ENCODE data around the gene FREM2.

FREM2 gene

DNA sequence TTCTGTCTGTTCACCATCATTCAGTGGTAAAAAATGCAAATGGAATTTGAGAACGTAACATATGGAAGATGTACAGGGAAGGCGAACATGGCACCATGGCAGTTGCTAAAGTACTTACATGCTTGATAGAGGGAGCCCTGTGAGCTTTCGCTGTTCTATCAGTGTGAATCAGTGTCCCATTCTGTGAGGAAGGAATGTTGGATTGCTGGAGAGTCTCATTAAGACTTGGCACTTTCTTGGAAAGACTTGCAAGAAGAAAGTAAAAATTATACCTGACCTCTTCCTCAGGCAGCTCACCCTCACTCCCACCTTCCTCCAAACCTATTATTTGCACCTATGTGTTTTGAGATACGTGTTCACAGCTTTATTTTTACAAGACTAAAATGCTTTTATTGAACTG, 43.5 kb downstream of the FREM2 start:
- Histone ChIP-seq H3K4me3 (ENCODE audit: low read length) (no peak overlapping the region), H3K27ac (ENCODE audit: low read length) (no peak overlapping the region), H3K4me1 (ENCODE audit: insufficient read depth, low read length) (no peaks in the 10 kb centered on the region), H3K9me3 (ENCODE audit: insufficient read depth, low read depth, low read length) (no peaks in the 10 kb centered on the region), H3K9ac (ENCODE audit: low read depth, low read length) (no peak overlapping the region), H3K36me3 (ENCODE audit: insufficient read depth, low read depth, low read length) (no peaks in the 10 kb centered on the region), H3K27me3 (ENCODE audit: insufficient read depth, low read length) (no peaks in the 10 kb centered on the region)

DNA sequence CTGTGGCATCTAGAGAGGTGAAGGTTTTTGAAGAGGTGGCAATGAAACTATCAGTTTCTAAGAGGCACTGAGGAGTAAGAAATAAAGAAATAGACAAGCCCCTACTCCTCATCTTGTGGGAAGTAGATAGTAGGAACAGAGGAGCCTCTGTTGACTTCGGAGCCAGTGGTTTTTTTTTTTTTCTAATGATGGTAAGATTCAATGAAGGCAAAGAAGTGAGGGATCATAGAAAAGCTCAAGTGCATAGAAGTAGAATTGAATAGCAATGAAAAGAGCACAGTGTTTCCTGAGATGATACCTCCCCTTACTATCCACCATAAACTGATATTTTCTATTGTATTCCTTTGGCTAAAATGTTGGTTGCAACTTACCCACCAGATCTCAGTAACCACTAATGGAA, 46.3 kb downstream of the FREM2 start:
- H3K27ac ChIP-seq (ENCODE audit: low read length) = no peak overlapping the region
- no peaks in the 10 kb centered on the region for H3K9me3 ChIP-seq (ENCODE audit: insufficient read depth, low read depth, low read length)
- no peaks in the 10 kb centered on the region for H3K27me3 ChIP-seq (ENCODE audit: insufficient read depth, low read length)
- H3K4me1 ChIP-seq (ENCODE audit: insufficient read depth, low read length) = 0 out of 2 replicates have a peak, but pooled peaks cover 3% of the 10 kb centered on the region
- H3K36me3 ChIP-seq (ENCODE audit: insufficient read depth, low read depth, low read length) = no peaks in the 10 kb centered on the region
- H3K9ac ChIP-seq (ENCODE audit: low read depth, low read length) = no peak overlapping the region
- no peak overlapping the region for H3K4me3 ChIP-seq (ENCODE audit: low read length)

GRCh38 chr13:38735665-38736440, 49.0 kb downstream of the FREM2 start:
- Histone ChIP-seq H3K27ac (ENCODE audit: low read length) (no peak overlapping the region), H3K9ac (ENCODE audit: low read depth, low read length) (no peak overlapping the region), H3K27me3 (ENCODE audit: insufficient read depth, low read length) (no peaks in the 10 kb centered on the region), H3K36me3 (ENCODE audit: insufficient read depth, low read depth, low read length) (no peaks in the 10 kb centered on the region), H3K9me3 (ENCODE audit: insufficient read depth, low read depth, low read length) (no peaks in the 10 kb centered on the region), H3K4me1 (ENCODE audit: insufficient read depth, low read length) (0 out of 2 replicates have a peak, but pooled peaks cover 3% of the 10 kb centered on the region), H3K4me3 (ENCODE audit: low read length) (no peak overlapping the region)

- no peaks in the 10 kb centered on the region for H3K27me3 ChIP-seq (ENCODE audit: insufficient read depth, low read length)
- no peak overlapping the region for H3K4me3 ChIP-seq (ENCODE audit: low read length)
- H3K9ac ChIP-seq (ENCODE audit: low read depth, low read length) = no peak overlapping the region
- no peaks in the 10 kb centered on the region for H3K4me1 ChIP-seq (ENCODE audit: insufficient read depth, low read length)
- H3K36me3 ChIP-seq (ENCODE audit: insufficient read depth, low read depth, low read length) = no peaks in the 10 kb centered on the region
- H3K27ac ChIP-seq (ENCODE audit: low read length) = no peak overlapping the region
- H3K9me3 ChIP-seq (ENCODE audit: insufficient read depth, low read depth, low read length) = no peaks in the 10 kb centered on the region
Measured at GRCh38 chr13:38743466-38743865, 56.6 kb downstream of the FREM2 start.

- Histone ChIP-seq H3K4me1 (ENCODE audit: insufficient read depth, low read length) (peaks cover 16% of the 10 kb centered on the region), H3K36me3 (ENCODE audit: insufficient read depth, low read depth, low read length) (no peaks in the 10 kb centered on the region), H3K9ac (ENCODE audit: low read depth, low read length) (peak overlapping the region; percentile 10; the same call in 1 of the 2 replicates), H3K27ac (ENCODE audit: low read length) (no peak overlapping the region), H3K27me3 (ENCODE audit: insufficient read depth, low read length) (no peaks in the 10 kb centered on the region), H3K4me3 (ENCODE audit: low read length) (no peak overlapping the region), H3K9me3 (ENCODE audit: insufficient read depth, low read depth, low read length) (no peaks in the 10 kb centered on the region)
Measured at GRCh38 chr13:38752686-38753085, 65.8 kb downstream of the FREM2 start.

DNA sequence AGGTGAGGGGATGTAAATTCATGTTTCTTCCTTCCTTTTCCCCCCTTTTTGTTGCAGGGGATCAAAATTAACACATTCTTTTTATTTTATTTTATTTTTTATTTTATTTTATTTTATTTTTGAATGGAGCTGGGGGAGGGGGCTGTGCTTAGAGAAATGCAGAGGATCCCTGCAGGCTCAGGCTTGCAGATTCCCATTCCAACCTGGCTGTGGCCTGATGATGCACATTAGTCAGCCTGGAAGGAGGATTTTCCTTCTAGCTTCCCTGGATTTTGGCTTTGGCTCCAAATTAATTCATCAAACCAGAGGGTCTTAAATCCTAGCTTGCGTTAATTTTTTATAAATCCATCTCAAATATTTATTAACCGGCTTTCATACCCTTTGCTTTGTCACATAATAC, 67.0 kb downstream of the FREM2 start:
- Histone ChIP-seq H3K9ac (ENCODE audit: low read depth, low read length) (no peak overlapping the region), H3K9me3 (ENCODE audit: insufficient read depth, low read depth, low read length) (no peaks in the 10 kb centered on the region), H3K36me3 (ENCODE audit: insufficient read depth, low read depth, low read length) (no peaks in the 10 kb centered on the region), H3K27me3 (ENCODE audit: insufficient read depth, low read length) (no peaks in the 10 kb centered on the region), H3K4me1 (ENCODE audit: insufficient read depth, low read length) (peaks cover 16% of the 10 kb centered on the region), H3K4me3 (ENCODE audit: low read length) (no peak overlapping the region), H3K27ac (ENCODE audit: low read length) (peak overlapping the region; percentile 60)

DNA sequence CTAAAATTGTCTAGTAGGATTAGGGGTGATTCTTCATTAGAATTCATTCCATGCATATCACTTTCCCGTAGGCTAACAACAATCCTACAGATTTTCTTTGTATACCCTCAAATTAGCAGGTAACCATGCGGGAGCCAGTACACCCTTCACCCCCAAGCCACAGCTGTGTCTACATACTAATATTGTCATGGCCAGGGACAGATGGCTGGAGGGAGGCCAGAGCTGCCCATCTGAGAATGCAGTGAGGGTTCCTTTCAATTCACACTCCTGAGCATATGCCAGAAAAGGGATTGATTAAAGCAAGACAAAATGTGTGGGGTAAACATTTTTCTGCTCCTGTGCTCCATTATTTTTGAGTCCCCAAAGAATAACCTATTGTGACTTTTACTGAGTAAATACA, 68.9 kb downstream of the FREM2 start:
- no peaks in the 10 kb centered on the region for H3K36me3 ChIP-seq (ENCODE audit: insufficient read depth, low read depth, low read length)
- H3K4me3 ChIP-seq (ENCODE audit: low read length) = no peak overlapping the region
- H3K27me3 ChIP-seq (ENCODE audit: insufficient read depth, low read length) = no peaks in the 10 kb centered on the region
- H3K27ac ChIP-seq (ENCODE audit: low read length) = no peak overlapping the region
- H3K4me1 ChIP-seq (ENCODE audit: insufficient read depth, low read length) = peaks cover 16% of the 10 kb centered on the region
- H3K9ac ChIP-seq (ENCODE audit: low read depth, low read length) = no peak overlapping the region
- H3K9me3 ChIP-seq (ENCODE audit: insufficient read depth, low read depth, low read length) = no peaks in the 10 kb centered on the region

DNA sequence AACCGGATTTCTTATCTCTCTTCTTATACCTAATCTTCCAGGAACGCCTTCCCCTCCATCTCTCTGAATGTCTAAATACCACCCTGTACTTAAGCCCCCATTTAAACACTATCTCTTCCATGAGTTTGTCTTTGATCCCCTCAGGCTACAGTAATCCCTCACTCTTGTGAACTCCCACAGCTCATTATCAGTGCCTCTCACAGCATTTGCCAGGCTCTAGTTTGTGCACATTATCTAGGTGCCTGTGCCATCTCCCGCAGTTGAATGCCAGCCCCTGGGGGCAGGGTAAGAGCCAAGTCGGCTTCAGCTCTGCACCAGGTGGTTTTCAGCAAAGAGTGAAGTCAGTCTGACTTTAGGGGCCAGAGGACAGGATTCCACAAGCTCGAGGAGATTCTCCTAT, 71.4 kb downstream of the FREM2 start:
- H3K4me1 ChIP-seq (ENCODE audit: insufficient read depth, low read length) = peaks cover 10% of the 10 kb centered on the region
- H3K9ac ChIP-seq (ENCODE audit: low read depth, low read length) = no peak overlapping the region
- H3K27ac ChIP-seq (ENCODE audit: low read length) = no peak overlapping the region
- no peak overlapping the region for H3K4me3 ChIP-seq (ENCODE audit: low read length)
- no peaks in the 10 kb centered on the region for H3K36me3 ChIP-seq (ENCODE audit: insufficient read depth, low read depth, low read length)
- H3K27me3 ChIP-seq (ENCODE audit: insufficient read depth, low read length) = no peaks in the 10 kb centered on the region
- no peaks in the 10 kb centered on the region for H3K9me3 ChIP-seq (ENCODE audit: insufficient read depth, low read depth, low read length)

DNA sequence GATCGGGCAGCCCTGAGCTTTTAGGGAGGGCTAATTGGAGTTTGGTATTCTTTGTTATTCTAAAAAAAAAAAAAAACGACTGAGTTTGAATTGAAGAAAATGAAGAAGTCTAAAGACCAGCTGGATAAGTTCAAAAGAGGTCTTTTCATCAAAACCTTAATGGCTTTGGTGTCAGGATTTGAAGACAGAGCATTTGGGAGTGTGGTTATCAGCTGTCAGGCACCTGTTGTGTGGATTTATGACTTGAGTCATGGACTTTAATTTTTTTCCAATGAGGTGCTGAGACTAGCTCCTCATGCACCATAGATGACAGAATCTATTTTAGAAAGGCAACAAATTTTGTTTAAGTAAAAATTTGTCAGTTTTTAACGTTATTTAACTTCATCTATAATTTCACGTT, 72.5 kb downstream of the FREM2 start:
- H3K4me3 ChIP-seq (ENCODE audit: low read length) = no peak overlapping the region
- no peaks in the 10 kb centered on the region for H3K9me3 ChIP-seq (ENCODE audit: insufficient read depth, low read depth, low read length)
- no peak overlapping the region for H3K27ac ChIP-seq (ENCODE audit: low read length)
- H3K36me3 ChIP-seq (ENCODE audit: insufficient read depth, low read depth, low read length) = no peaks in the 10 kb centered on the region
- H3K4me1 ChIP-seq (ENCODE audit: insufficient read depth, low read length) = peaks cover 1% of the 10 kb centered on the region; the same call in 1 of the 2 replicates
- H3K9ac ChIP-seq (ENCODE audit: low read depth, low read length) = no peak overlapping the region
- H3K27me3 ChIP-seq (ENCODE audit: insufficient read depth, low read length) = no peaks in the 10 kb centered on the region

DNA sequence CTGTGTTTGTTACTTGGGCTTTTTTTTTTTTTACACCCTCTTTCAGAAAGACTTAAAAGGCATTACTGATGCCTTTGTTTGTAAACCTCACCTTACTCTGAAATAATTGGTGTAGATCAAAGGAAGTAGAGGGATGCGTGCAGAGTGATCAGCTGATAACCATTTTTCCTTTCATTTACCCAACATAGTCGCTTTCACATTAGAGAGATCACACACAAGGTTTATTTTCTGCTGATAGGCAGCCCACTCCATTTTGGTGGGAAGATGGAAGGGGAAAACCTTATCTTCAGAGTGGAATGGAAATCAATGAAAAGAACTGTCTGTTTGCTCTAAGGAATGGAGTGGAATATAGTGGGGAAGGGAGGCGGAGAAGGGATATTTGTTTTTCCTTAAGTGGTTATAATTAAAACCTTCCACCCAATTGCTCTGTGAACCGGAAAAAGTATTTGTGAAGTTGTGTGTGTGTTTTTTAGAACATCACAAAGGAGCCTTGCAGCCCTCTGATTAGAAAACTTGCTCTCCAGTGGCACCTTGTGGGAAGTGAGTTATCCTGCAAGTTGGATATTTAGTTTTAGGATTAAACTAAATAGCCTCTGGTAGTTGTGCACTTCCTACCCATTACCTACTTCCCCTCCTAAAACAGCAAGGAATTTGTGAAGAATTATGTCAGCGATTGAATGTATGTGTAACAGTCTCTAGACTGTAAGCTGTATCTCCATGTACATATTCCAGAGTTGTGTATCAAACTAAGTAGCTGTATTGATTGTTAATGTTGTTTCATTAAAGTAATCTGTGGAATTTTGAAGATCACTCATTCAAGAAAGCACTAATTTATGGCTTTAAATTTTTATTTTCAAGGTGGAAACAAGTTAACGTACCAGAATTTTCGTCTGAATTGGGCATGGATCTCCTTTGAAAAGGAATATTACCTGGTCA, 76.8 kb downstream of the FREM2 start:
- H3K9ac ChIP-seq (ENCODE audit: low read depth, low read length) = peak overlapping the region; percentile 2; the same call in 1 of the 2 replicates
- 0 out of 2 replicates have a peak overlapping the region, but pooled peaks have one; percentile 16 for H3K4me3 ChIP-seq (ENCODE audit: low read length)
- H3K36me3 ChIP-seq (ENCODE audit: insufficient read depth, low read depth, low read length) = no peaks in the 10 kb centered on the region
- H3K9me3 ChIP-seq (ENCODE audit: insufficient read depth, low read depth, low read length) = no peaks in the 10 kb centered on the region
- H3K4me1 ChIP-seq (ENCODE audit: insufficient read depth, low read length) = no peaks in the 10 kb centered on the region; the same call in 1 of the 2 replicates
- H3K27ac ChIP-seq (ENCODE audit: low read length) = no peak overlapping the region
- H3K27me3 ChIP-seq (ENCODE audit: insufficient read depth, low read length) = no peaks in the 10 kb centered on the region

DNA sequence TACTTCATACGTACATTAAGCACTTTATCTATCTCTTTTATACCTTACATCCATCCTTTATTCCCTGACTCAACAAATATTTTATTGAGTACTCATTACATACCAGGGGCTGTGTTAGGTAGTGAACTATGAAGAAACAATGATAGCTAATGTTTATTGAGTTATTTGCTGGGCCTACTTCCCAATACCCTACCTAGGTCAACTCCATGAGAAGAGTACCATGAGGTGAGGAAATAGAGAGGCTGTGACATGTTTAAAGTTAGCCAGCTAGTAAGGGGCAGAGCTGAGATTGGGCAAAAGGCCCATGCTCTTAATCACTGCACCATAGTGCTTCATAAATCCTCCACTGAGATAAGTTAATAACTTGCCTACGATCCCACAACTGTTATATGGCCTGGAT, 79.9 kb downstream of the FREM2 start:
- Histone ChIP-seq H3K27ac (ENCODE audit: low read length) (no peak overlapping the region), H3K4me1 (ENCODE audit: insufficient read depth, low read length) (peaks cover 11% of the 10 kb centered on the region; the same call in 1 of the 2 replicates), H3K36me3 (ENCODE audit: insufficient read depth, low read depth, low read length) (no peaks in the 10 kb centered on the region), H3K27me3 (ENCODE audit: insufficient read depth, low read length) (no peaks in the 10 kb centered on the region), H3K9me3 (ENCODE audit: insufficient read depth, low read depth, low read length) (no peaks in the 10 kb centered on the region), H3K9ac (ENCODE audit: low read depth, low read length) (no peak overlapping the region), H3K4me3 (ENCODE audit: low read length) (no peak overlapping the region)

Data from iPS-20b (cell line).